H9 (cell line): ENCODE measurements around the gene SLIT1. TPM values are rescaled to one million over a fixed set of nuclear protein-coding genes. Genes with fewer than 3 reads are reported as not detected.

Experiments
- DNase-seq: peaks from one replicate; pipeline ENCODE4 v3.0.0-alpha.2; 2017
- H2AFZ ChIP-seq: one replicate; pipeline ENCODE4 v1.6.1; 2013; ENCODE audit warnings: mild to moderate bottlenecking, low read length, control low read depth, moderate library complexity
- H2AK5ac ChIP-seq: 2 replicates; pipeline ENCODE4 v1.6.1; 2013; ENCODE audit warnings: low read length, control low read depth, mixed read lengths; ENCODE audit not compliant: insufficient read length
- H2BK120ac ChIP-seq: one replicate; pipeline ENCODE4 v1.6.1; 2013; ENCODE audit warnings: low read depth, mild to moderate bottlenecking, low read length, control low read depth, inconsistent platforms; ENCODE audit not compliant: poor library complexity, severe bottlenecking
- H2BK12ac ChIP-seq: 2 replicates; pipeline ENCODE4 v1.6.1; 2013; ENCODE audit warnings: low read length, control low read depth, mixed read lengths, low read depth; ENCODE audit not compliant: insufficient read length
- H2BK15ac ChIP-seq: 2 replicates; pipeline ENCODE4 v1.6.1; 2013; ENCODE audit warnings: low read depth, low read length, control low read depth
- H2BK20ac ChIP-seq: one replicate; pipeline ENCODE4 v1.6.1; 2013; ENCODE audit warnings: low read depth, mild to moderate bottlenecking, low read length, control low read depth, inconsistent platforms; ENCODE audit not compliant: poor library complexity, severe bottlenecking
- H2BK5ac ChIP-seq: 2 replicates; pipeline ENCODE4 v1.6.1; 2013; ENCODE audit warnings: low read length, control low read depth, mixed read lengths; ENCODE audit not compliant: insufficient read length
- H3K14ac ChIP-seq: 2 replicates; pipeline ENCODE4 v1.6.1; 2013; ENCODE audit warnings: low read length, control low read depth; ENCODE audit not compliant: insufficient read depth
- H3K18ac ChIP-seq: 2 replicates; pipeline ENCODE4 v1.6.1; 2013; ENCODE audit warnings: low read depth, mild to moderate bottlenecking, mixed read lengths, low read length, control low read depth; ENCODE audit not compliant: insufficient read length
- H3K23ac ChIP-seq: 2 replicates; pipeline ENCODE4 v1.6.1; 2013; ENCODE audit warnings: low read length, control low read depth, mixed read lengths, low read depth; ENCODE audit not compliant: insufficient read length
- H3K23me2 ChIP-seq: 2 replicates; pipeline ENCODE4 v1.6.1; 2013; ENCODE audit warnings: low read depth, mild to moderate bottlenecking, mixed read lengths, low read length, control low read depth; ENCODE audit not compliant: insufficient read length, poor library complexity, severe bottlenecking
- H3K27ac ChIP-seq: 2 replicates; pipeline ENCODE4 v1.5.1; 2013; ENCODE audit warnings: low read length, control low read depth, mixed read lengths, low read depth; ENCODE audit not compliant: insufficient read length
- H3K27me3 ChIP-seq: 2 replicates; pipeline ENCODE4 v1.6.1; 2013; ENCODE audit warnings: low read length, control low read depth, inconsistent platforms; ENCODE audit not compliant: insufficient read depth
- H3K4ac ChIP-seq: 2 replicates; pipeline ENCODE4 v1.6.1; 2013; ENCODE audit warnings: low read depth, mild to moderate bottlenecking, control low read depth, inconsistent platforms, low read length, moderate library complexity
- H3K4me1 ChIP-seq: 2 replicates; pipeline ENCODE4 v1.6.1; 2013; ENCODE audit warnings: low read length, control low read depth, inconsistent platforms; ENCODE audit not compliant: insufficient read depth
- H3K4me2 ChIP-seq: 2 replicates; pipeline ENCODE4 v1.6.1; 2013; ENCODE audit warnings: low read length, control low read depth, mixed read lengths; ENCODE audit not compliant: insufficient read length, insufficient read depth
- H3K56ac ChIP-seq: 2 replicates; pipeline ENCODE4 v1.6.1; 2013; ENCODE audit warnings: low read depth, mild to moderate bottlenecking, mixed read lengths, low read length, control low read depth; ENCODE audit not compliant: insufficient read length
- H3K79me1 ChIP-seq: 2 replicates; pipeline ENCODE4 v1.6.1; 2013; ENCODE audit warnings: low read depth, mild to moderate bottlenecking, moderate library complexity, low read length, control low read depth, inconsistent platforms; ENCODE audit not compliant: insufficient read depth, poor library complexity, severe bottlenecking
- H3K79me2 ChIP-seq: 2 replicates; pipeline ENCODE4 v1.6.1; 2013; ENCODE audit warnings: low read length, control low read depth, inconsistent platforms; ENCODE audit not compliant: insufficient read depth
- H3K9ac ChIP-seq: 2 replicates; pipeline ENCODE4 v1.6.1; 2013; ENCODE audit warnings: low read length, control low read depth, mixed read lengths; ENCODE audit not compliant: insufficient read length; ENCODE audit errors: extremely low read depth
- H3K9me3 ChIP-seq: one replicate; pipeline ENCODE4 v1.6.1; 2013; ENCODE audit warnings: low read depth, low read length, inconsistent platforms; ENCODE audit not compliant: control insufficient read depth
- H3T11ph ChIP-seq: one replicate; pipeline ENCODE4 v1.6.1; 2013; ENCODE audit warnings: mild to moderate bottlenecking, low read length, control low read depth, inconsistent platforms
- H4K20me1 ChIP-seq: one replicate; pipeline ENCODE4 v1.6.1; 2013; ENCODE audit not compliant: control insufficient read depth, insufficient read length, insufficient read depth
- H4K5ac ChIP-seq: 2 replicates; pipeline ENCODE4 v1.6.1; 2013; ENCODE audit warnings: low read depth, mild to moderate bottlenecking, mixed read lengths, low read length, control low read depth; ENCODE audit not compliant: insufficient read length
- H4K8ac ChIP-seq: replicated peaks from 2 replicates; pipeline ENCODE4 v1.6.1; 2013; ENCODE audit warnings: low read length, control low read depth, mixed read lengths, low read depth; ENCODE audit not compliant: insufficient read length
- H4K91ac ChIP-seq: 2 replicates; pipeline ENCODE4 v1.6.1; 2013; ENCODE audit warnings: low read depth, mild to moderate bottlenecking, moderate library complexity, mixed read lengths, low read length, control low read depth; ENCODE audit not compliant: insufficient read length
- H3K27ac Mint-ChIP-seq, 3 experiments: 2 replicates in 2 of 3; 3 replicates in 1 of 3; pipeline ENCODE4 v1.8.0; 2020 to 2021; ENCODE audit warnings: mixed read lengths in 3 of 3, mild to moderate bottlenecking in 1 of 3, moderate library complexity in 1 of 3
- H3K27me3 Mint-ChIP-seq: 2 replicates; pipeline ENCODE4 v1.8.0; 2021; ENCODE audit warnings: low read depth, mild to moderate bottlenecking, moderate library complexity, mixed read lengths
- H3K36me3 Mint-ChIP-seq, 3 experiments: 2 replicates in 2 of 3; 3 replicates in 1 of 3; pipeline ENCODE4 v1.8.0; 2020 to 2021; ENCODE audit warnings: low read depth in 3 of 3, mixed read lengths in 3 of 3; ENCODE audit not compliant: insufficient read depth in 1 of 3
- H3K4me1 Mint-ChIP-seq, 2 experiments: 2 replicates each; pipeline ENCODE4 v1.8.0; 2020; ENCODE audit warnings: mixed read lengths in 2 of 2
- H3K4me3 Mint-ChIP-seq, 2 experiments: 2 replicates in 1 of 2; 3 replicates in 1 of 2; pipeline ENCODE4 v1.8.0; 2020 to 2021; ENCODE audit warnings: mild to moderate bottlenecking in 2 of 2, mixed read lengths in 2 of 2, moderate library complexity in 1 of 2
- H3K9me3 Mint-ChIP-seq, 2 experiments: 2 replicates in 1 of 2; 3 replicates in 1 of 2; pipeline ENCODE4 v1.8.0; 2020; ENCODE audit warnings: mild to moderate bottlenecking in 2 of 2, mixed read lengths in 2 of 2, moderate library complexity in 1 of 2
- WGBS: extraction: QIAGEN DNeasy Blood & Tissue Kit; methylation state at CpG from one replicate; pipeline ENCODE4 v1.1.7; 2013; ENCODE audit warnings: missing lambda C conversion rate, low lambda C conversion rate, mixed read lengths; ENCODE audit not compliant: insufficient read length; ENCODE audit errors: extremely low coverage; 5-methylcytosine and 5-hydroxymethylcytosine counted together
- total RNA-seq: library from RNA; stranded (reverse); gene quantifications from 2 replicates; pipeline ENCODE4 v1.2.1, GENCODE V29; 2021
- TF ChIP-seq, protein P1 (sequence below): fragments of 200-600 bp; sonication (generic); conservative IDR thresholded peaks from 3 replicates; pipeline ENCODE4 v1.8.0; 2021; ENCODE audit warnings: antibody characterized with exemption, mild to moderate bottlenecking

The SLIT1 gene
- total RNA-seq, 1 experiment from 2014 or later = 0.57 TPM

DNA sequence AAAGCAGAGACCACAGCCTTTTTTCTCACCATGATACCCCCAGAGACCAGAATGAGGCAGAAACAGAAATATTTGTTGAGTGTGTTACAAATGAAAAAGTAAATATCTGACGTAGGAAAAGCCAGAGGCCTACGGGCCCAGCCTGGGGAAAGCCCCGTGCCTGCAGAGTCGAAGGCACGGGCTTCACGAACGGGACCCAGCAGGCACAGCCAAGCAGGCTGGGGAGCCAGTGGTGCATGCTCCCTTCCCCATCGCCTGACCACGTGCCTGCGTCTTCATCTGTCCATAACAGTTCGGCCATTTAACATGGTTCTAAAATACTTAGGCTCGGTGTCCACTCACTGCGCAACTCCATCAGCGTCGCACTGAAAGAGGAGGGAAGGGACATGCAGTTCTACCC lies 50.8 kb downstream of the SLIT1 start:
- no peak overlapping the region for H3K56ac ChIP-seq
- no peak overlapping the region for H2AFZ ChIP-seq
- Mint-ChIP-seq H3K36me3 (no peaks in the 10 kb centered on the region), H3K4me1 (peaks cover 10 to 17% of the 10 kb centered on the region in 2 experiments), H3K27ac (peak overlapping the region in 1 of 3 experiments; percentile 44; a peak in 1 of 7 replicates), H3K27me3 (peaks cover 2% of the 10 kb centered on the region), H3K9me3 (no peaks in the 10 kb centered on the region), H3K4me3 (no peak overlapping the region)
- no peak overlapping the region for H2BK15ac ChIP-seq
- H2BK12ac ChIP-seq = no peak overlapping the region
- H2BK20ac ChIP-seq = no peak overlapping the region
- H3K4ac ChIP-seq = no peak overlapping the region
- no peaks in the 10 kb centered on the region for H3K27me3 ChIP-seq
- no peaks in the 10 kb centered on the region for H3K23me2 ChIP-seq
- no peak for DNase-seq
- H3K79me2 ChIP-seq = no peaks in the 10 kb centered on the region
- H4K8ac ChIP-seq = no peak overlapping the region
- no peaks in the 10 kb centered on the region for H3K79me1 ChIP-seq
- H2AK5ac ChIP-seq = no peak overlapping the region
- H3K9me3 ChIP-seq = no peaks in the 10 kb centered on the region
- H3K18ac ChIP-seq = no peak overlapping the region
- H3K4me2 ChIP-seq = no peak overlapping the region
- H3K27ac ChIP-seq = no peak overlapping the region
- no peak overlapping the region for H3T11ph ChIP-seq
- TF ChIP-seq, protein P1, sequence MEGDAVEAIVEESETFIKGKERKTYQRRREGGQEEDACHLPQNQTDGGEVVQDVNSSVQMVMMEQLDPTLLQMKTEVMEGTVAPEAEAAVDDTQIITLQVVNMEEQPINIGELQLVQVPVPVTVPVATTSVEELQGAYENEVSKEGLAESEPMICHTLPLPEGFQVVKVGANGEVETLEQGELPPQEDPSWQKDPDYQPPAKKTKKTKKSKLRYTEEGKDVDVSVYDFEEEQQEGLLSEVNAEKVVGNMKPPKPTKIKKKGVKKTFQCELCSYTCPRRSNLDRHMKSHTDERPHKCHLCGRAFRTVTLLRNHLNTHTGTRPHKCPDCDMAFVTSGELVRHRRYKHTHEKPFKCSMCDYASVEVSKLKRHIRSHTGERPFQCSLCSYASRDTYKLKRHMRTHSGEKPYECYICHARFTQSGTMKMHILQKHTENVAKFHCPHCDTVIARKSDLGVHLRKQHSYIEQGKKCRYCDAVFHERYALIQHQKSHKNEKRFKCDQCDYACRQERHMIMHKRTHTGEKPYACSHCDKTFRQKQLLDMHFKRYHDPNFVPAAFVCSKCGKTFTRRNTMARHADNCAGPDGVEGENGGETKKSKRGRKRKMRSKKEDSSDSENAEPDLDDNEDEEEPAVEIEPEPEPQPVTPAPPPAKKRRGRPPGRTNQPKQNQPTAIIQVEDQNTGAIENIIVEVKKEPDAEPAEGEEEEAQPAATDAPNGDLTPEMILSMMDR = no peak
- no peak overlapping the region for H3K23ac ChIP-seq
- no peak overlapping the region for H2BK5ac ChIP-seq
- no peak overlapping the region for H2BK120ac ChIP-seq
- H4K5ac ChIP-seq = no peak overlapping the region
- WGBS = no CpG with 5 or more reads among the region's 15 CpGs
- no peaks in the 10 kb centered on the region for H4K20me1 ChIP-seq
- H3K9ac ChIP-seq = no peak overlapping the region
- H3K14ac ChIP-seq = no peak overlapping the region
- no peaks in the 10 kb centered on the region for H3K4me1 ChIP-seq
- H4K91ac ChIP-seq = no peak overlapping the region
